ENCODE measurements around the gene CMTM5.
"Not testable (repeated sequence)": the region's sequence is repeated elsewhere in the genome, so short reads cannot be mapped to it uniquely, and the experiment has no call there.

The CMTM5 gene

GRCh38 chr14:23421594-23421993 is 44.7 kb downstream of the CMTM5 start:
- DNase-seq (ENCODE audit: extremely low read depth, low read depth) = no peak
- no peak for TF ChIP-seq CTCF (IDR thresholded peaks at IDR 0.05; ENCODE audit: low read depth, low read length, missing control alignments)
- H3K4me3 ChIP-seq (replicated peaks; ENCODE audit: low read depth, low read length) = no peak overlapping the region

GRCh38 chr14:23423657-23424056 is 46.8 kb downstream of the CMTM5 start:
- DNase-seq (ENCODE audit: extremely low read depth, low read depth) = no peak
- TF ChIP-seq CTCF (IDR thresholded peaks at IDR 0.05; ENCODE audit: low read depth, low read length, missing control alignments) = no peak
- no peak overlapping the region for H3K4me3 ChIP-seq (replicated peaks; ENCODE audit: low read depth, low read length)

GRCh38 chr14:23425169-23425568 is 48.3 kb downstream of the CMTM5 start:
- DNase-seq (ENCODE audit: extremely low read depth, low read depth) = no peak
- no peak overlapping the region for H3K4me3 ChIP-seq (replicated peaks; ENCODE audit: low read depth, low read length)
- no peak for TF ChIP-seq CTCF (IDR thresholded peaks at IDR 0.05; ENCODE audit: low read depth, low read length, missing control alignments)

- DNase-seq (ENCODE audit: extremely low read depth, low read depth); H3K4me3 ChIP-seq (replicated peaks; ENCODE audit: low read depth, low read length): not testable (repeated sequence)
Measured at GRCh38 chr14:23425798-23426197, 49.0 kb downstream of the CMTM5 start.

GRCh38 chr14:23428686-23429495 is 52.0 kb downstream of the CMTM5 start:
- no peak for DNase-seq (ENCODE audit: extremely low read depth, low read depth)
- no peak for TF ChIP-seq CTCF (IDR thresholded peaks at IDR 0.05; ENCODE audit: low read depth, low read length, missing control alignments)
- no peak overlapping the region for H3K4me3 ChIP-seq (replicated peaks; ENCODE audit: low read depth, low read length)

All from HFF-Myc (cell line).